BJ (cell line): ENCODE measurements around the gene ERP44. TPM values are rescaled to one million over a fixed set of nuclear protein-coding genes. Genes with fewer than 3 reads are reported as not detected.
A peak's percentile ranks its signal among the peaks of the same experiment; 100 is the strongest.
"Not testable (repeated sequence)": the region's sequence is repeated elsewhere in the genome, so short reads cannot be mapped to it uniquely, and the experiment has no call there.

Experiments used
- CTCF ChIA-PET: fragments of 350-600 bp; formaldehyde crosslinking; extraction: SDS; loops from one replicate; lab custom pipeline; 2021; ENCODE audit warnings: antibody characterized with exemption, inconsistent platforms; lab: Yijun Ruan, JAX
- POLR2A ChIA-PET: fragments of 300-600 bp; sonication (Branson Sonifier 250); formaldehyde crosslinking; extraction: SDS; loops from one replicate; lab custom pipeline; 2021; ENCODE audit warnings: antibody characterized with exemption; lab: Charles Lee
- DNase-seq: peaks from one replicate; pipeline ENCODE4 v3.0.0-alpha.2; 2011; ENCODE audit warnings: low read depth
- H3K27me3 ChIP-seq: 2 replicates; pipeline ENCODE4 v1.6.0; 2011; ENCODE audit warnings: low read length; ENCODE audit not compliant: control insufficient read depth, insufficient read depth
- H3K36me3 ChIP-seq: 2 replicates; pipeline ENCODE4 v1.5.1; 2011; ENCODE audit warnings: low read length; ENCODE audit not compliant: control insufficient read depth, insufficient read depth
- H3K4me3 ChIP-seq: 2 replicates; pipeline ENCODE4 v1.5.1; 2011; ENCODE audit warnings: low read depth, mild to moderate bottlenecking, control low read depth, low read length
- CTCF ChIP-seq: IDR thresholded peaks from 2 replicates; pipeline ENCODE4 v1.5.1; 2011; ENCODE audit warnings: low read depth, mild to moderate bottlenecking, control low read depth, inconsistent platforms, low read length, moderate library complexity; ENCODE audit not compliant: insufficient read depth
- polyA plus RNA-seq: library from polyadenylated mRNA; depleted of rRNA; stranded (reverse); fragments of >200 nt; gene quantifications from 2 replicates; pipeline ENCODE4 v1.2.3, GENCODE V29; 2011

The ERP44 gene
- polyA plus RNA-seq, 1 experiment, result 9.8 TPM

GRCh38 chr9:100012279-100012678 lies 86.5 kb downstream of the ERP44 start:
- Histone ChIP-seq H3K4me3 (no peak overlapping the region), H3K36me3 (0 out of 2 replicates have a peak, but pooled peaks cover 3% of the 10 kb centered on the region), H3K27me3 (no peaks in the 10 kb centered on the region)
- DNase-seq, result no peak
- TF ChIP-seq CTCF, result no peak
- CTCF ChIA-PET, result interaction anchor here (1.0 kb wide), 2 partner anchors 11 to 51 kb away, joined by 3 to 4 read pairs; no protein-coding TSS in a partner anchor
- POLR2A ChIA-PET, result no interaction called here

GRCh38 chr9:100011062-100011681 lies 87.6 kb downstream of the ERP44 start:
- ChIA-PET POLR2A (no interaction called here), CTCF (interaction anchor here (0.6 to 1.4 kb wide), 3 partner anchors 104 to 788 kb away, joined by 3 to 4 read pairs (median 4); no protein-coding TSS in a partner anchor)
- Histone ChIP-seq H3K27me3 (no peaks in the 10 kb centered on the region), H3K36me3 (0 out of 2 replicates have a peak, but pooled peaks cover 3% of the 10 kb centered on the region), H3K4me3 (no peak overlapping the region)
- peak; percentile 54 for TF ChIP-seq CTCF
- no peak for DNase-seq

- DNase-seq, result no peak
- ChIA-PET CTCF (interaction anchor here (1.6 kb wide), 1 partner anchor 23 kb away, joined by 3 read pairs; no protein-coding TSS in a partner anchor), POLR2A (no interaction called here)
- H3K4me3 ChIP-seq, result no peak overlapping the region
- peaks cover 9% of the 10 kb centered on the region for H3K36me3 ChIP-seq
- no peak for TF ChIP-seq CTCF
- H3K27me3 ChIP-seq, result no peaks in the 10 kb centered on the region
Observed at GRCh38 chr9:99999797-100000196, 99.0 kb downstream of the ERP44 start.

- H3K27me3 ChIP-seq, result no peaks in the 10 kb centered on the region
- no peak for DNase-seq
- CTCF ChIA-PET, result no interaction called here
- no peak for TF ChIP-seq CTCF
- no peak overlapping the region for H3K4me3 ChIP-seq
- POLR2A ChIA-PET, result no interaction called here
- peaks cover 5% of the 10 kb centered on the region for H3K36me3 ChIP-seq
Observed at GRCh38 chr9:99998866-99999265, 99.9 kb downstream of the ERP44 start.

GRCh38 chr9:99998266-99998665 lies 100.5 kb downstream of the ERP44 start:
- no peak for DNase-seq
- CTCF ChIA-PET, result no interaction called here
- POLR2A ChIA-PET, result no interaction called here
- Histone ChIP-seq H3K36me3 (no peaks in the 10 kb centered on the region), H3K27me3 (no peaks in the 10 kb centered on the region), H3K4me3 (no peak overlapping the region)
- TF ChIP-seq CTCF, result no peak

GRCh38 chr9:99990508-99990907 lies 108.3 kb downstream of the ERP44 start:
- H3K4me3 ChIP-seq, DNase-seq, H3K36me3 ChIP-seq, POLR2A ChIA-PET, CTCF ChIA-PET, H3K27me3 ChIP-seq: not testable (repeated sequence)
